Measurements from ENCODE around the gene C17orf100. TPM values are rescaled to one million over a fixed set of nuclear protein-coding genes. Genes with fewer than 3 reads are reported as not detected.
"Not testable (repeated sequence)": the region's sequence is repeated elsewhere in the genome, so short reads cannot be mapped to it uniquely, and the experiment has no call there.

C17orf100 gene
- total RNA-seq, 4 donors from 2014 or later = 0.81 to 3.3 (median 1.6) TPM

DNA sequence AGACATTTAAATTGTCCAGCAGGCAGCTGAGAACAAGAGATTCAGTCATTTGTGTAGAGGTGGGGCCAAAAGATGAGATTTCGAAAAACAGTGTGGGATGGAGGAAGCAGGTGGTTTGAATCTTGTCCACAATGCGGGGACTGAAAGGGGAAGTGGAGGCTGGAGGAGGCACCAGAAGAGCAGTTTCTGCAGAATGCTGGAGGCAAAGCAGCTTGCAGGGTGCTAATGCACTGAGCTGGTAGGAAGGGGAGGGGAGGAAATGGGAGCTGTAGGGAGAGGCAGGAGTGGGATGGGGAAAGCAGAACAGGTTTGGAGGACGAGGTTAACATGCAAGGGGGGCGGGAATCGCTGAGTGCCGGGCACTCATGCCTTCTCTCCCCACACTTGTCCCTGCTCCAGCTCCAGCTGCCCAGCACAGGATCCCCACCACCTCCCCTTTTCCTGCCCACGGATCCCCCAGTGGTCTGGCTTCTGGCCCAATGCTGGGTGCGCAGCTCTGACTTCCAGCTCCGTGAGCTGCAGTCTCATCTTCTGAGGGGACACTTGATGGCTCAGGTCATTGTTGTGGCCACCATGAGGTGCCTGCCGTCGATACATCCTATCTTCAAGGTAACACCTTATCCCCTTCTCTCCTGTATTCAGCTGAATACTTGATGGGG is 9.4 kb downstream of the C17orf100 start:
- TF ChIP-seq POLR2A (IDR thresholded peaks at IDR 0.05) = no peak
- TF ChIP-seq, protein P1, sequence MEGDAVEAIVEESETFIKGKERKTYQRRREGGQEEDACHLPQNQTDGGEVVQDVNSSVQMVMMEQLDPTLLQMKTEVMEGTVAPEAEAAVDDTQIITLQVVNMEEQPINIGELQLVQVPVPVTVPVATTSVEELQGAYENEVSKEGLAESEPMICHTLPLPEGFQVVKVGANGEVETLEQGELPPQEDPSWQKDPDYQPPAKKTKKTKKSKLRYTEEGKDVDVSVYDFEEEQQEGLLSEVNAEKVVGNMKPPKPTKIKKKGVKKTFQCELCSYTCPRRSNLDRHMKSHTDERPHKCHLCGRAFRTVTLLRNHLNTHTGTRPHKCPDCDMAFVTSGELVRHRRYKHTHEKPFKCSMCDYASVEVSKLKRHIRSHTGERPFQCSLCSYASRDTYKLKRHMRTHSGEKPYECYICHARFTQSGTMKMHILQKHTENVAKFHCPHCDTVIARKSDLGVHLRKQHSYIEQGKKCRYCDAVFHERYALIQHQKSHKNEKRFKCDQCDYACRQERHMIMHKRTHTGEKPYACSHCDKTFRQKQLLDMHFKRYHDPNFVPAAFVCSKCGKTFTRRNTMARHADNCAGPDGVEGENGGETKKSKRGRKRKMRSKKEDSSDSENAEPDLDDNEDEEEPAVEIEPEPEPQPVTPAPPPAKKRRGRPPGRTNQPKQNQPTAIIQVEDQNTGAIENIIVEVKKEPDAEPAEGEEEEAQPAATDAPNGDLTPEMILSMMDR (IDR thresholded peaks at IDR 0.05) = no peak
- intact Hi-C loops (cut with DNase I; ENCODE audit: low total_unique reads) = loop anchor here (5.0 kb wide), 1 partner anchor 346 kb away; no protein-coding TSS in a partner anchor
- DNase-seq (ENCODE audit: low spot score in 2 of 2) = peak in 1 of 2 donors; percentile 73
- 48 to 51% methylated on average over 11 of the region's 11 CpGs for WGBS, 2 donors
- H3K4me3 ChIP-seq (ENCODE audit: low read depth, poor library complexity, severe bottlenecking) = no peak overlapping the region

- no peak for TF ChIP-seq POLR2A (IDR thresholded peaks at IDR 0.05)
- TF ChIP-seq, protein P1 (IDR thresholded peaks at IDR 0.05) = no peak
- DNase-seq (ENCODE audit: low spot score in 2 of 2) = no peak
- no peak overlapping the region for H3K4me3 ChIP-seq (ENCODE audit: low read depth, poor library complexity, severe bottlenecking)
- intact Hi-C loops (cut with DNase I; ENCODE audit: low total_unique reads) = loop anchor here (5.0 kb wide), 1 partner anchor 346 kb away; no protein-coding TSS in a partner anchor
- WGBS, 2 donors = 78 to 79% methylated on average over 2 of the region's 2 CpGs
Measured at GRCh38 chr17:6661464-6661848, 9.9 kb downstream of the C17orf100 start.

- WGBS, 2 donors = 92% methylated on average over 14 of the region's 14 CpGs
- H3K4me3 ChIP-seq (ENCODE audit: low read depth, poor library complexity, severe bottlenecking) = not testable (repeated sequence)
- peak in 1 of 2 donors; percentile 53 for DNase-seq (ENCODE audit: low spot score in 2 of 2)
- intact Hi-C loops (cut with DNase I; ENCODE audit: low total_unique reads) = loop anchor here (5.0 kb wide), 1 partner anchor 344 kb away; no protein-coding TSS in a partner anchor
Measured at GRCh38 chr17:6663200-6663599, 11.6 kb downstream of the C17orf100 start.

GRCh38 chr17:6666077-6666521 is 14.5 kb downstream of the C17orf100 start:
- peak; percentile 58 to 90 for DNase-seq (ENCODE audit: low spot score in 2 of 2)
- TF ChIP-seq, protein P1 (IDR thresholded peaks at IDR 0.05) = no peak
- TF ChIP-seq POLR2A (IDR thresholded peaks at IDR 0.05) = no peak
- 13 to 15% methylated on average over 9 of the region's 9 CpGs for WGBS, 2 donors
- no peak overlapping the region for H3K4me3 ChIP-seq (ENCODE audit: low read depth, poor library complexity, severe bottlenecking)
- intact Hi-C loops (cut with DNase I; ENCODE audit: low total_unique reads) = no loop called here

DNA sequence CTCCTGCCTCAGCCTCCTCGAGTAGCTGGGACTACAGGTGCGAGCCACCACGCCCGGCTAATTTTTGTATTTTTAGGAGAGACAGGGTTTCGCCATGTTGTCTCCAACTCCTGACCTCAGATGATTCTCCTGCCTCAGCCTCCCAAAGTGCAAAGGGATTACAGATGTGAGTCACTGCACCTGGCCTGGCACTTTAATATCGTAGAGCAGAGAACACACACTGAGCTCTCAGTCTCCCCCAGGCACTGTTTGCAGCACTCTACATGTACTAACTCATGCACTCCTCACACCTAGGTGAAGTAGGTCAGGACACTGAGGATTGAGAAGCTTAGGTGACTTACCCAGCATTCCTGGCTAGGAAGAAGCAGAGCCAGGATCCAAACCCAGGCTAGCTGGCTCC is 15.0 kb downstream of the C17orf100 start:
- 71 to 83% methylated on average over 6 of the region's 6 CpGs for WGBS, 2 donors
- intact Hi-C loops (cut with DNase I; ENCODE audit: low total_unique reads) = no loop called here
- DNase-seq (ENCODE audit: low spot score in 2 of 2) = peak; percentile 49 to 65
- TF ChIP-seq, protein P1 (IDR thresholded peaks at IDR 0.05) = no peak
- TF ChIP-seq POLR2A (IDR thresholded peaks at IDR 0.05) = no peak
- no peak overlapping the region for H3K4me3 ChIP-seq (ENCODE audit: low read depth, poor library complexity, severe bottlenecking)

GRCh38 chr17:6667516-6667915 is 16.0 kb downstream of the C17orf100 start:
- TF ChIP-seq, protein P1 (IDR thresholded peaks at IDR 0.05) = no peak
- no peak for TF ChIP-seq POLR2A (IDR thresholded peaks at IDR 0.05)
- 57 to 67% methylated on average over 6 of the region's 6 CpGs for WGBS, 2 donors
- DNase-seq (ENCODE audit: low spot score in 2 of 2) = peak in 1 of 2 donors; percentile 60
- intact Hi-C loops (cut with DNase I; ENCODE audit: low total_unique reads) = no loop called here
- no peak overlapping the region for H3K4me3 ChIP-seq (ENCODE audit: low read depth, poor library complexity, severe bottlenecking)

All from lower leg skin (tissue), 4 donors.